Measurements from ENCODE around the gene DBN1. TPM values are rescaled to one million over a fixed set of nuclear protein-coding genes. Genes with fewer than 3 reads are reported as not detected.
A peak's percentile ranks its signal among the peaks of the same experiment; 100 is the strongest.

Gene DBN1
- total and polyA plus RNA-seq, 2 of the 8 experiments (the other 6 are each of a cell fraction or from before 2014, with no cell fraction given) = 168 to 333 TPM

DNA sequence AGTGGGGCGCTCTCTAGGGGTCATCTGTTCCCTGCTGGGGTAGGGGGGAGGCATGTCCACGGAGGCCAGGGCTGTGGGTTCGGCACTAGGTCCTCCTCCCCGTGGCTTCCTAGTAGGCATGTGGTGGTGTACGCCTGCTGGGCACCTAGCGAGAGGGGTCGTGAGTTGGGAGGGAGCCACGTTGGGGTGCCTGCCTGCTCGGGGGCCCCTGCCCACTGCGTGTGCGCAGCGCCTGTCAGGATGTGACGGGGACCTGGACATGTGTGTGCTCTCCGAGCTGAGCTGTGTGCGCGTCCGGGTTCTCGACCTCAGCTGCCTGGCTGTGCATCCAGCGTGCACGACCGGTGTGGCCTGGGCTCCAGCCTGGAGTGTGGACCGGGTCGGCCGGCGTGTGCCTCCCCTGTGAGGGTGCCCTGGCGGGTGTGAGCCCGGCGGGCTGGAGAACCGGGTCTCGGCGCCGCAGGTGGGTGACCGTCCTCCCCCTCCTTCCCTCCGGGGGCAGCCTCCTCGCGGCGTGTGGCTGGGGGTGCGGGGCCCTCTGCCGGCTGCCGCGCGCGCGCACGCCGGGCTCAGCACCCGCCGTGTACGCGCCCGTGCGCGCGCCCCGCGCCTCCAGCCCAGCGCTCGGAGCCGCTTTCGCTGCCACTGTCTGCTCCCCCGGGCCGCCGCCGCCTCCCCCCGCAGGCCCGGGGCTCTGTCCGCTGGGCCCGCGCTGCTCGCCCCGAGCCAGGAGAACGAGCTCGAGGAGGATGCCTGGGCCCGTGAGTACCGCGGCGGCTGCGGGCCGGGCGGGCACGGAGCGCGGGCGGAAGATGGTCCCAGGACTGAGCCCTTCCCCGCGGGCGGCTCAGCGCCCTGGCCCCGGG is 27.0 kb downstream of the DBN1 start, which contains the start of gene PRR7:
PRR7 (plus strand) TSS at position 615 of the 866 bp plus-strand sequence. CDS start 8,254 bp downstream, outside the sequence.
- Histone ChIP-seq H3K4me1 (replicated peaks in 1 of 4; ENCODE audit: control insufficient read depth in 3 of 4, insufficient read depth in 4 of 4, low read length in 3 of 4) (peaks cover 0 to 30% (median 15%) of the 10 kb centered on the region in 4 experiments; a peak in 6 of 7 replicates), H3K9me3 (ENCODE audit: insufficient read depth in 2 of 2, low read depth in 1 of 2, low read length in 1 of 2) (no peaks in the 10 kb centered on the region), H2BK120ac (replicated peaks; ENCODE audit: low read depth, low read length) (peak within 1 kb of the TSS; percentile 30), H3K79me2 (ENCODE audit: control insufficient read depth in 1 of 2, insufficient read depth in 2 of 2, low read length in 2 of 2) (no peaks in the 10 kb centered on the region), H3K18ac (ENCODE audit: extremely low read depth, low read length) (peak within 1 kb of the TSS; percentile 93), H3K4me2 (ENCODE audit: insufficient read depth in 1 of 2, low read depth in 2 of 2, low read length in 2 of 2) (peak within 1 kb of the TSS; percentile 89 to 93), H4K5ac (ENCODE audit: insufficient read length, low read depth, low read length) (peak within 1 kb of the TSS; percentile 93), H4K8ac (ENCODE audit: extremely low read depth, insufficient read depth, low read length) (peak within 1 kb of the TSS; percentile 87), H3K56ac (replicated peaks; ENCODE audit: insufficient read length, low read depth, low read length) (no peak within 1 kb of the TSS), H2BK5ac (ENCODE audit: low read depth, low read length) (peak within 1 kb of the TSS; percentile 68; the same call in 1 of the 2 replicates), H3K36me3 (ENCODE audit: control insufficient read depth in 2 of 4, insufficient read depth in 4 of 4, low read length in 3 of 4) (peaks cover under 1 to 4% (median under 1%) of the 10 kb centered on the region in 4 experiments; a peak in 2 of 8 replicates), H3K23me2 (ENCODE audit: low read depth, low read length) (peaks cover 9% of the 10 kb centered on the region), H4K91ac (replicated peaks; ENCODE audit: insufficient read length, low read length) (peak within 1 kb of the TSS; percentile 99), H3K23ac (ENCODE audit: insufficient read length) (no peak within 1 kb of the TSS), H3K14ac (ENCODE audit: insufficient read length) (no peak within 1 kb of the TSS), H2AK5ac (ENCODE audit: low read depth, low read length) (no peak within 1 kb of the TSS), H3K9ac (replicated peaks in 1 of 4; ENCODE audit: extremely low read depth in 1 of 4, low read depth in 3 of 4, low read length in 3 of 4) (peak within 1 kb of the TSS; percentile 7 to 76 (median 72); a peak in 6 of 7 replicates), H3K4me3 (ENCODE audit: extremely low read depth in 1 of 4, insufficient read depth in 2 of 4, low read depth in 3 of 4, low read length in 4 of 4) (peak within 1 kb of the TSS; percentile 46 to 74 (median 64)), H2AFZ (ENCODE audit: low read length) (0 out of 2 replicates have a peak within 1 kb of the TSS, but pooled peaks have one; percentile 14), H3K4ac (replicated peaks; ENCODE audit: insufficient read length, low read depth, low read length) (peak within 1 kb of the TSS; percentile 87), H3K27me3 (replicated peaks in 1 of 4; ENCODE audit: control insufficient read depth in 3 of 4, extremely low read depth in 1 of 4, insufficient read depth in 3 of 4, low read length in 3 of 4) (peaks cover 0 to 13% (median 5%) of the 10 kb centered on the region in 4 experiments; a peak in 5 of 7 replicates), H2BK15ac (ENCODE audit: low read length) (peak within 1 kb of the TSS; percentile 88; the same call in 1 of the 2 replicates), H4K20me1 (replicated peaks in 1 of 2; ENCODE audit: control insufficient read depth in 1 of 2, insufficient read depth in 2 of 2, low read length in 2 of 2) (peaks cover 0 to 7% of the 10 kb centered on the region in 2 experiments), H3K79me1 (ENCODE audit: low read depth, low read length) (no peaks in the 10 kb centered on the region; the same call in none of the 2 replicates), H2BK12ac (ENCODE audit: low read depth, low read length) (peak within 1 kb of the TSS; percentile 45; the same call in 1 of the 2 replicates), H2BK20ac (ENCODE audit: low read length) (no peak within 1 kb of the TSS), H3K27ac (ENCODE audit: low read depth, low read length) (peak within 1 kb of the TSS; percentile 59)
- TF ChIP-seq JUND (IDR thresholded peaks at IDR 0.05; ENCODE audit: low read length) = no peak
- TF ChIP-seq NRF1 (IDR thresholded peaks at IDR 0.05; ENCODE audit: low read depth, low read length) = no peak
- TF ChIP-seq POLR2A (IDR thresholded peaks at IDR 0.05; ENCODE audit: control extremely low read depth in 1 of 2, low read depth in 2 of 2, low read length in 2 of 2) = peak in 1 of 2 experiments; percentile 75; a peak in 2 of 3 replicates
- TF ChIP-seq POLR2AphosphoS5 (IDR thresholded peaks at IDR 0.05; ENCODE audit: low read depth, low read length) = peak; percentile 82; the same call in 1 of the 2 replicates
- TF ChIP-seq SIN3A (conservative IDR thresholded peaks at IDR 0.05 in 1 of 2, IDR thresholded peaks at IDR 0.05 in 1 of 2; ENCODE audit: low read depth in 1 of 2, low read length in 2 of 2) = 0 out of 4 replicates have a peak, but pooled peaks of 1 of the 2 experiments have one; percentile 36
- peak; percentile 34 for TF ChIP-seq KDM4A (IDR thresholded peaks at IDR 0.05; ENCODE audit: low read depth, low read length, severe bottlenecking)
- TF ChIP-seq, protein P1, sequence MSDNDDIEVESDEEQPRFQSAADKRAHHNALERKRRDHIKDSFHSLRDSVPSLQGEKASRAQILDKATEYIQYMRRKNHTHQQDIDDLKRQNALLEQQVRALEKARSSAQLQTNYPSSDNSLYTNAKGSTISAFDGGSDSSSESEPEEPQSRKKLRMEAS (IDR thresholded peaks at IDR 0.05) = peak; percentile 23; the same call in 1 of the 2 replicates
- no peak for TF ChIP-seq EZH2 (IDR thresholded peaks at IDR 0.05; ENCODE audit: low read depth, low read length, severe bottlenecking)
- TF ChIP-seq BACH1 (IDR thresholded peaks at IDR 0.05; ENCODE audit: low read length) = no peak
- peak in 1 of 2 experiments; percentile 81 for DNase-seq (ENCODE audit: low read depth in 1 of 2, low spot score in 2 of 2)
- ChIA-PET POLR2A (ENCODE audit: partially characterized antibody) (interaction anchor here (0.6 to 67.5 kb wide), 17 partner anchors 10 to 142 kb away, joined by 3 to 3349 read pairs (median 8); partner anchors contain the start of genes DBN1, DOK3, F12 and GRK6), CTCF (ENCODE audit: partially characterized antibody) (interaction anchor here (0.6 to 23.6 kb wide), 11 partner anchors 7 to 138 kb away, joined by 3 to 430 read pairs (median 5); partner anchors contain the start of genes F12, PDLIM7, PFN3 and SLC34A1)
- FAIRE-seq = no peak
- 7% methylated on average over 48 of the region's 89 CpGs; no CpG with 5 or more reads in 1 of the 2 experiments for WGBS, 2 experiments (ENCODE audit: extremely low coverage in 1 of 2, insufficient coverage in 1 of 2, insufficient read length in 1 of 2, insufficient replicate concordance in 2 of 2, low coverage in 1 of 2, low lambda C conversion rate in 2 of 2, missing lambda C conversion rate in 1 of 2)
